Activated CD4-positive, alpha-beta T cell treated with anti-CD3 and anti-CD28 coated beads, Interleukin-2, amount 50 U/mL, for 1 hour (primary cell): ENCODE results near the gene TMEM131L.

Experiments
- DNase-seq: peaks from one replicate; pipeline ENCODE4 v3.0.0-alpha.2; 2020

Gene TMEM131L

DNA sequence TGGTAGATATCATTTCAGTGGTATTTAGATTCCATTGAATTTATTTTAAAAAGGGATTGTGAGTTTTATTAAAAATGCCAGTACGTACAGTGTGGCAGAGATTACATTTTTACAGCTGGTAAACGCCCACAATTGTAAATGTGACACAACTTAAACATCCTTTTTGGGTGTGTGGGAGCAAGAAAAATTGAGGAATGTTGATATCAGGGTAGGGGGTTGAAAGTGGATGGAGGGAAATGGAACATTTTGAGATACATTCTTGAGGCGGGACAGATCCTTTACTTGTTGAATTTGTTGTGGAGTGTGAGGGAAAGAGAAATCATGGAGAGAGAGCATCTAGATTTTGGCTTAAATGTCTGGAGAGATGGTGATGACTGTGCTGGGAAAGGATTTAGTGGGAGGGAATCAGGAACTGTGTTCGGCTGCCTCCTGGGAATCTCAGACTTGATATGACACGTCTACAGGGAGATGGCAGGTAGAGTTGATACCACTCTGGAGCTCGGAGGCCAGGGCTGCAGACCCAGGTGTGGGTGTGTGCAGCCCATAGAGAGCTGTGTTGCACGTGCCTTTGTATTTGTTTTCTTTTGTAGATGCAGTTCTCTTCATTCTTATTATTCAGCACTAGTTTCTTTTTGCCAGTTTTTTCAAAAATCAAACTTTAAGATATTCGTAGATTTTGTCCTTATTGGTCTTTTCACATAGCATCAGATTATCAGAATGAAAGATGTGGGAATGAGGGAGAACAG lies 10.8 kb downstream of the TMEM131L start:
- DNase-seq: no peak

DNA sequence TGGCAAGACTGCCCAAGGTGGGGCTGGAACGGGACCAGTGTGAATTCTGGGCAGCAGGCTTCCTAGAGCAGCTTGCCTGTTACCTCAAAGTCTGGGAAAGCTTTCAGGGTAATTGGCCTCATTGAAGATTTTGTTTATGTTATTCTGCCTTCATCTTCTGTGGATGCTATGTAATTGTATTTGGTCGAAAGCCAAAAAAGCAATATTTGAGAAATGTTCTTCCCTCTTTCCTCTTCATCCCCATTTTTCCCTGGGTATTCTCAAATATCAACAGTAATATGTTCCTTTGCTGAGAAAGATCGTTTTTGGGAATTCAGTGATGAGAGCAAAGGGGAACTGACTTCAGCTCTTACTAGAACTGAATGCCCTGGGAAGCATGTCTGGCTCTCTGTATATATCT lies 12.9 kb downstream of the TMEM131L start:
- DNase-seq: no peak

DNA sequence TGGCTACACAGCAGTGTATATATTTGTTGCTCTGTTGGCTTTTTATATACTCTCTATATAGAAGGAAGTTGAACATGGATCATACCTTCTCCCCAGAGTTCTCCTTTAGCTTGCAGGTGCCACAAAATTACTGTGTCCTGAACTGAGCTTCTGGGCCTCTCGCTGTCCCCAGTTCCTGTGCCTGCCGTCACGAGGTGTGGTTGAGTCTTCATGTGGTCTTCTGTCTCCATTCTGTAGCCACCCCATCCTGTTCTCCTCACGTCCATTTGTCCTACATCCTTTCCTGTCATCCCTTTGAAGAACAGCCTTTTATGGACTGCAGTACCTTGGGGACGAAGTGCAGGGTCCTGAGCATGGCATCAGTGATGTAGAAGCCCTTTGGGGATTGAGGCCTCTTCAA lies 14.5 kb downstream of the TMEM131L start:
- no peak for DNase-seq

DNA sequence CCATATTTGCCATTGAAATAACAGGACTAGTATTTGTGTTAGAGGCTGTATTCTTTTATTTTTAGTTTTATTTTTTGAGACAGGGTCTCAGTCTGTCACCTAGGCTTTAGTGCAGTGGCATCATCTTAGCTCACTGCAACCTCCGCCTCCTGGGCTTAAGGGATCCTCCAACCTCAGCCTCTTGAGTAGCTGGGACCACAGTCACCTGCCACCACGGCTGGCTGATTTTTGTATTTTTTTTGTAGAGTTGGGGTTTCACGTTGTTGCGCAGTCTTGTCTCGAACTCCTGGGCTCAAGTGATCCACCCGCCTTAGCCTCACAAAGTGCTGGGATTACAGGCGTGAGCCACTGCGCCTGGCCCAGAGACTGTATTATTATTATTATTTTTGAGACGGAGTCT lies 15.3 kb downstream of the TMEM131L start:
- DNase-seq: no peak

DNA sequence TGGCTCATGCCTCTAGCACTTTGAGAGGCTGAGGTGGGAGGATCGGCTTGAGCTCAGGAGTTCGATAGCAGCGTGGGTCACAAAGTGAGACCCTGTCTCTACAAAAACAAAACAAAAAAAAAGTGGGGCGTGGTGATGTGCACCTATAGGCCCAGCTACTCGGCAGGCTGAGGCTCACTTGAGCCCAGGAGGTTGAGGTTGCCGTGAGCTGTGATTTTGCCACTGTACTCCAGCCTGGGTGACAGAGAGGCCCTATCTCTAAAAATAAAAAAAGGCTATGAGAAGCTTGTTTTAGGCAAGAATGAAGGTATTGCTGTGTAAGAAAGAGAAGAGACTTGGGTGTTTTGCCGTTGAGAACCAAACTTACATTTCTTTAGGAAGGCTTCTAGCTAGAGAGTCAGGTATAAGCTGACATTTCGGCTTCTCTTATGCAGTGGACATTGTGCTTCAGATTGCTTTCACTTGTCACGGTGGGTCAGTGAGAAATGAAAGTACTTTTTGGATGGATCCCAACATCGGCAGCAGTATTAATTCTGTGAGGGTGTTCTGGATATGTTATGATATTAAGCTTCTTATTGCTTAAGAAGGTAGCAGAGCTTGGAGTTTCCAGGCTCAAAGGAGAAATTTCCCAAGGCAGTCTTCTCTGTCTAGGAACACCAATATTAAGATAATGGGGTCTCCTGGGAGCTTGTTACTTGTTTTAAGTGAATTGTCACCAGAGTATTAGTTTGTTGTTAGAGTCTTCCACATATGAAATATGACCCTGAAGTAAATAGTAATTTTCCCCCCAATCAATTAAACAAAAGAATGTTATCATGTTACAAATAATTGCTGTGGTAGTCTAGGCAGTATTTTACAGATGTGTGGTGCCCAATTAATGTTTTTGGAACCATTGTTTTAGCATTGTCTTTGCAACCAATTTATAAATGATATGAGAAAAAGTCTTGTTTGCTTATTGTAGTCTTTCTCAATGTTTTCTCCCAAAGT lies 17.6 kb downstream of the TMEM131L start:
- DNase-seq: no peak

DNA sequence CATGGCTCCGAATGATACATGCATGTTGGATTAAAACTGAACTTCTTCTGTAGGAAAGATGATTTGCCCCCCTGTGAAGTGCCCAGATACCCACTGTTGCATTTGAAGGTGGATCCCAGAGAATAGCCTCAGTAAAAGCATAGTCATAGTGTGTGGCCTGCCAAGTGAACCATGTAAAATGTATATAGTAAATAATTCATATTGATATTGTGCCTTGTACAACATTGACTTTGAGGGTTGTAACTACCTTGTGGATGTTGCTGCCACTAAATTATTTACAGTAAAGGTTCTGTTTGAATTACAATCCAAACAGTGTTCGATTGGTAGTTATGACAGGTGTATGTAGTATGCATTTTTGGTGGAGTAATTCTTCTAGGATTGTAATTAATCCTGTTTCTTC lies 19.2 kb downstream of the TMEM131L start:
- DNase-seq: no peak

DNA sequence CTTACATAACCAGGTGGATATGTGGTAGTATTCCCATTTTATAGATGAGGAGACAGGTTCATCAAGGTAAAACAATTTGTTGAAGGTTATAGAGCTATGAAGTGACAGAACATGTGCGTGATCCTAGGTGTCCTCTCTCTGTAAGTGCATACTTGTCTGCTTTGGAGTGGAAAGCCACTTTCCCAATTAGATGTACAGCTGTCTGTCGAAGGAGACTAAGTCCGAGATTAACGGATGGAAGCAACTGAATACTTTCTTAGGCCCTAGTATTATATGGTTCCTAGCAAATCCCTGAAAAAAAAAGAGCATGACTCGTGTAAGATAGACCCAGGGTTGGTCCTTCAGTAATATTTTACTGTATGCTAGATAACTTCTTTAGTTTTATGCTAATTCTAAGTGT lies 19.7 kb downstream of the TMEM131L start:
- no peak for DNase-seq

DNA sequence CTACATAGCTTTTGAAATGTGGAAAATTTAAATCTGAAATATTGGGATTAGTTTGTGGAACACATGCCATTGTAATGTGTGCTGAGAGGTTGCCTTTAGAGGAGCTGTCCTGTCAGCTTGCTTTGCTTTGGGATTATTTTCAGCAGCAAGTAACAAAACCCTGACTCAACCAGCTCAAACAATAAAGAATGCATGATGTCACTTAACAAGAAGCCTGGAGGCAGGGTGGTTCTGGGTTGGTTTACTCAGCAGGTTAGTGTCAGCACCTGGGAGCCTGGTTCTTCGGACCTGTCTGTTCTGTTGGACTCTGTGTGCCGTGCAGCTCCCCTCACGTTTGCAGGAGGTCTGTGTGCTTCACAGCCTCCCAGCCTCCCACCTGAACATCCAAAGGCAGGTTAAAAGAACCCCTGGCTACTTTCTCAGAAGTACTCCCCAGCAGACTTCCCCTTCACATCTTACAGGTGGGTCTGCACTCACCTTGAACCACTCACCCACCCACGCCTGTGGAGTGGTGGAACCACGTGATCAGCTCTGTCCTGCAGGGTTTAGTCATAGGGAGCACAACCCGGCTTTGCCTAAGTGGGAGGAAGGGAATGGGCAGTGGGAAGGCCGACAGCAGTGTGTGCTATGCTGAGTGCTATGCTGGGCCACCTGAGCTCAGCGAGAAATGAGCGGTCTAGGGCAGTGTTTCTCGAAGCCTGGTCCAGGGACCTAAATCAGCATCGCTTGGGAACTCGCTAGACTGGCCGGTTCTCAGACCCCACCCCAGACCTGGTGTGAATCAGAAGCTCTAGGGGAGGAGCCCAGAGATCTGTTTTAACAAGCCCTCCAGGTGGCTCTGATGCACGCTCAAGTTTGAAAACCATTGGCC lies 20.4 kb downstream of the TMEM131L start:
- DNase-seq: no peak

DNA sequence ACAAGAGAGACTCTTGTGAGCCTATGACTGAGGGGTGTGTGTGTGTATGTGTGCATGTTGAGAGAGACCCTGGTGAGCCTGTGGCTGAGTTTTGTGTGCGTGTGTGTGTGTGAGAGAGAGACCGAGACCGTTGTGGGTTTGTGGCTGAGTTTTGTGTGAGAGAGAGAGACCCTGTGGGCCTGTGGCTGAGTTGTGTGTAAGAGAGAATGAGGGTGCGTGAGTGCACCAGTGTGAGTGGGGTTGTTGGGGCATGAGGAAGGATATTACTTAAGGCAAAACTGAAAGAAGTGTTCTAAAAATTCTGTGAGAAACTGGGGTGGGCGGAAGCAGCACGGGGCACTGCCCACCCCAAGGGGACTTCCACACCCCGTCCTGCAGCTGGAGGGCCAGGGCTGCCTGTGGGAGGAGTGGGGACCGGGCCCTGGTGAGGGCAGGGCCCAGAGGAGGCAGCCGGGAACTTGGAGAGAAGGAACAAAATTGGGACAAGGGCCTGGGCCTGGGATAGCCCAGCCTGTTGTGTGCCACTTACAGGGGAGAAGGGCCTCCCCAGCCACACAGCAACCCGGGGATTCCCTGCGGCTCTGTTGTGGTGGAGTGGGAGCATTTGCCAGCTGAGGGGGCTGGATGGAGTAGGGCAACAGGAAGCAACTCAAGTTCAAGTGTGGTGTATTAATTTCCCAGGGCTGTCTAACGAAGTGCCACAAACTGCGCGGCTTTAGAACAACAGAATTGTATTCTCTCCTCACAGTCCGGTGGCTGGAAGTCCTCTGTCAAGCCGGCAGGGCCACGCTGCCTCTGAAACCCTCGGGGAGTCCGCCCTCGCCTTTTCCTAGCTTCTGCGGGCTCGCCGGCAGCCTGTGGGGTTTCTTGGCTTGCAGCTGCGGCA lies 22.1 kb downstream of the TMEM131L start:
- DNase-seq: peak; percentile 70

DNA sequence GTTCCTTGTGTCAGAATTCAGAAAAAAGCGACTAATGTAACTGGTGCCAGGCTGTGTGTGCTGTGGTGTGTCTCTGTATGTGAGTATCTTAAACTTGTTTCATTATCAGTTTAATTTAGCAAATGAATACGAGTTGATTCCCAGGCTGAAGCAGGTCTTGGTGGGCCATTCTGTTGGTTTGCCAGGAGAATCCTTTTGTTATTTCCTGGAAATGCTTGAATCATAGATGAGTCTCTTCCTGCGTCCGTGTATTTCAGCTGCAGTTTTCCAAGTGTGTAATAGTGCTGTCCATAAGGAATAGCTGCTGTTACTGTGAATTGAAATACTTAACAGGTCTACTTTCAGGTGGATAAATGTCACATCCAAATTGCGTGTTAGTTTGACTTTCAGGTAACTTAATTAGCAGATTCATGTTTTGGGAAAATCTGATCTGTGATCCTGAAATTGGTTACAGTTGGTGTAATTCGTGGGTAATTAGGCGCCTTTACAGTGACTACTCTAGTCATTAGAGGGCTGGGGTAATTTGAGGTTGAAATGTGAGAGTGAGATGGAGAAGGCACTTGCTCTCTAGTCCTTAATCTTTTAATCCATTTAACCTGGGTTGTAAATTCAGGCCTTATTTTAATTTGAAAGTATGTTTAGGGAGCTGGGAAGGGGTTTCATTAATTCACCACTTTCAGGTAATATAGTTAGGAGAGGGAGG lies 23.8 kb downstream of the TMEM131L start:
- no peak for DNase-seq

DNA sequence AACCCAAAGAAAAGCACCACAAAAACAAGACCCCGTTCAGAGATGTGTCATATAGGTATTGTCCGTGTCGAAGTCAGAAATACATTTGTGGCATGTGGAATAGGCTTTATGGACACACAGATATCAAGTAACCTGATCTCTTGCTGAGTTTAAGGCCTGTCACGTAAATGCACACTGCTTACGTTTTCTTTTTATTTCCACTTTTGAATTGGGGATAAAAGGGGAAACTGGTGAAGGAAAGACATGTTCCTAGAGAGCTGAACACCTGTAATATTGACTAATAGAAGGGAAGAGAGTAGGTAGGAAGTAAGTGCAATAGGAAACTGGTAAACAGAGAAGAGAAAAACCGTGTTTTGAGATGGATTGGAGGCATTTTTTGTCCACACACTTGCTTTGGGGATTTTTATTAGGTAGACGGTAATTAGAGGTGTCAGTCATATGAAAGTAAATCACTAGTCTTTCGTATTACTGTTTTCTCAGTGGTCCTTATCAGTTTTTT lies 24.9 kb downstream of the TMEM131L start:
- no peak for DNase-seq

DNA sequence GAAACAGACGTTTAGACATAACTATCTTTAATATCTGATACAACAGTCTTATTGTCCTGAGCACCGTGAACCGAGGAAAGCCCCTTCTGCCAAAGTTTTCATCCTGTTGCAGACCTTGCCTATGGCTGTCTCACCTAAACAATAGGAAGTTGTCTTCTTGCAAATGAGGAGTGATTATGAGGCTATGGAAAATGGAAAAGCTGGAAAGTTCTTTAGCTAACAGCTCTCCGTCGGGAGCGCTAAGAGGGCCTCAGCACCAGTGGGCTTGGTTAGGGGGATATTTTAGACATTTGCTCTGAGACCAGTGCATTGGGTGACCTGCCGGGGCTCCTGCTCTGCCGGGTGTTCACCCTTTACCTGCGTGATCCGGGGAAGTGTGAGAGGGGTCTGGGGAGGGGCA lies 28.4 kb downstream of the TMEM131L start:
- DNase-seq: no peak

DNA sequence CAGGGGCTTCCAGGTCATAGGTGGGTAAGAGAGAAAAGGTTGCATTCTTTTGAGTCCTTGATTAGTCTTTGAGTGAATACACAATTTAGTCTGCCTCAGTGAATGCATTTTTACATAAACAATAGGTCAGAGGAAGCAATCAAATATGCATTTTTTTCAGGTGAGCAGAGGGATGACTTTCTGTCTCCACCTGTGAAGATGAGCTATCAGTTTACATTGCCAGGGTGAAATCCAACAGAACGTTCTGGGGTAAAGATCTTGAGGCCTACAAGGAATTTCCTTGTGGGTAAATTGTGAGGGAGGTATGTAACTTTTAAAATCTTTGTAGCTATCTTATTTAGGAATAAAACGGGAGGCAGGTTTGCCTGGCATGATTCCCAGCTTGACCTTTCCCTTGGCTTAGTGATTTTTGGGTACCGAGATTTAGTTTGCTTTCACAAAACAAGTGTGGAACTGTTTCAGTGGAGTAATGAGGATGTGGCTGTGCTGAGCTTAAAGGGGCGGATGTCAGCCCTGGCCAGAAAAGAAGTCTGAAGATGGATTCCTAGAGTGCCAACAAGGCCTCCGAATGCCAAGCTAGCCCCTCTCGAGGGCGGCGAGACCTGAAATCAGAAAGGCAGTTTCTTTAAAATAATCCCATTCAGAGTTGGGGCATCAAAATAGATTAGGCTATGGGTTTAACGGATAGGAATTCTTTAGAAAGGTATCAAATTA lies 29.5 kb downstream of the TMEM131L start:
- DNase-seq: no peak

DNA sequence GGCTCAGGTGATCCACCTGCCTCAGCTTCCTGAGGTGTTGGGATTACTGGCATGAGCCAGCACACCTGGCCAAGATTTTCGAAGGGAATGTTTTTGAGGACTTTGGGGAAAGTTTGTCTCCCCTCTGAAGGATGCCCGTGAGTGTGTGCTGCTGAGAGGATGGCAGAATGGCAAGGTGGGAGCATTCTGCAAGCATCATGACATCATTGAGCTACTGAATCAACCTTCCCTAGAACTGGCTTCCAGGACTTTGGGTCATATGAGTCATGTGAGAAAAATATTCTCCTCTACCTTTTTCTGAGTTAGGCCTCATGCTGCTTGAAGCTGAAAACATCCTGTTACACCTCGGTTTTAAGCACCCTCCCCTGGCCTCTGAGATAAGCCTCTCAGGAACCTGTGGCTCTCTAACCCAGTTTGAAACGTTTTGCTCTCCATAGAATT lies 31.0 kb downstream of the TMEM131L start:
- peak; percentile 49 for DNase-seq

DNA sequence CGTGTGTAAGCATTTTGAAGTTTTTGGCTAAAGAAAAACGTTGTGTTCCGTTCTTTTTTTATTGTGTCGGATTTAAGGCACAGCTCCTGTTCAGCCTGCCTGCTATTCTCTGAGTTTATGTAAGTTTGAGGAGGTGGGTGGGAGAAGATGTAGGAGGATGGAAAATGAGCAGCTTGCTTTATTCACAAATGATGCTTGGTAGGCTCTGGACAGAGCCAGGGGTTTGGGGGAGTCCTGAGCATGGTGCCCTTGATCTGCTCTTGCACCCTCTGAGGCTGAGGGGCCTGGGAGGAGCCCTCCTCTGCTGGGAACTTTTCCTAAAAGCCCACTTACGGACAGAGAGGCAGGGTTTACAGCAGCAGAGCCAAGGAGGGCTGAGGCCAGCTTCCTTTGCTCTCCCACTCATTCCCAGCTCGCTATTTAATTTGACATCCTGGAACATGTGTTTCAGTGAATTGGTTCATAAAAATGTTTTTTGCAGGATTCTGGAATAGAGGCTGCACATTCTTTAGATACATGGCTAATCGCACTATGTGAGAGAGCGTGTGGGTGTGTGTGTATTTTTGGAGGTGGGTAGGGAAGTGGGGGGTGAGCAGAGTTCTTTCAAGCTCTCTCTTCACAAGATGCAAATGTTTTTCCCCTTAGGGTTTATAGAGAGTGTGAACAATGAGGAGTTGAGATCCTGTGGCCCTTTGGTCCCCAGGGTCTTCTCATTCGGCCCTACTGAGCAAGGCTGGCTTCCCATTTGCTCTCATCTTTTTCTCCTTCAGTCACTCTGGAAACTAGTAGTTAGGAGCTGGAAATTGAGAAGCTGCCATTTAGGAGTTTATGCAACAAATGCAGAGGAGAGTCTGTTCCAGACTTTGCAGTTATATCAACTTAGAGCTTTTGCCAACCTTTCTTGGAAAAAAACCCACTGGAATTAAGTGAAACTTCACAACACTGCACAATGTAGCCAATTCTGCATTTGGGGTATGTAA lies 32.1 kb downstream of the TMEM131L start:
- no peak for DNase-seq

DNA sequence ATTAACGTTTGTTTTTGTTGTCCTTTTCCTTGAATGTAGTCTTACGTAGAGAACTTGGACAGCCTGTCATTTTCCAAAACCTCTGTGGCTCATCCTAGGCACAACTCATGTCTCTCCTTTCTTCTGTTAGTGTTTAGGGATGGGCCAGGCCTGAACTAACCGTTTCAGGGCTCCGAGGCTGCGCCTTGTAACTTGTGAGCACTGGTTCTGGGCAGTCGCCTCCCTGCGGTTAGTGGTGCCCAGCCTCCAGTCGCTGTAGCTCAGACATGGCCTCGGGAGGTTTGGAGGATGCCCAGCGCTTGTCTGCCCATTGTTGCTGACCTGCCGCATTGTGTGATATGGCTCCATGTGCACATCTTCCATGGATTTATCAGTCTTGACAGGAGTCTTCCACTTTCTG lies 32.8 kb downstream of the TMEM131L start:
- DNase-seq: no peak

DNA sequence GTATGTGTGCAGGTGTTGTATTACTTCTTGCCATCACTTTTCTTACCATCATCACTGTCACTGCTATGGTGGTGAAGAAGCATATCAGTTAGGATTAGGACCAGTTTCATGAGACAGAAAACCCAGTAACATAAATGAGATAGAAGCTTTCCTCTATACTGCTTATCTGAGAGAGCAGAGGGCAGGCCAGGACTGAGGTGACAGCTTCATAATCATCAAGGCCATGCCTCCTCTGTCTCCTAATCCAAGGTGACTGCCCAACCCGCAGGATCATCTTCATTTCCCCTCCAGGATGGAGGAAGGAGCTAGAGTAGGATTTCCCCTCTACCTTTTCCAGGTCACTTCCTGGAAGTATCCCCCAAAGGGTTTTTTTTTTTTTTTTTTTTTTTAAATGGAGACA lies 35.4 kb downstream of the TMEM131L start:
- DNase-seq: no peak

DNA sequence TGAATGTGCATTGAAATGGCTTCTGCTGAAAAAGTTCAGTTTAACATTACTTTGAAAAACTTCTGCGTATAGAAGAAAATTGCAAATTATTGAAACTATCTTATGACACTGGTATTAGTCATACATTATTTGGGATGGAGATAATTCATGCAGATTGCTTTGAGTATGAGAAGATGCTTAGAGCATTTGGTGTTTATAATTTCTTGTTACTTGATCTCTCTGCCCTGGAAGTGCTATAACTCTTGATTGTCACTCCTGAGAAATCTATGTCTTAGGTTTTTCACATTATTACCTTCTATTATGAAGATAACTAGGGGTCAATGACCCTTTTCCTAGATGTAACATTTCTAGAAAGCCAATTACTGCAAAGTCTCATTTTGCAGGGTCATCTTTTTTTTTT lies 36.4 kb downstream of the TMEM131L start:
- no peak for DNase-seq
